ENCODE results near the gene ADGRG4.
"Not testable (repeated sequence)": the region's sequence is repeated elsewhere in the genome, so short reads cannot be mapped to it uniquely, and the experiment has no call there.

ADGRG4 gene

DNA sequence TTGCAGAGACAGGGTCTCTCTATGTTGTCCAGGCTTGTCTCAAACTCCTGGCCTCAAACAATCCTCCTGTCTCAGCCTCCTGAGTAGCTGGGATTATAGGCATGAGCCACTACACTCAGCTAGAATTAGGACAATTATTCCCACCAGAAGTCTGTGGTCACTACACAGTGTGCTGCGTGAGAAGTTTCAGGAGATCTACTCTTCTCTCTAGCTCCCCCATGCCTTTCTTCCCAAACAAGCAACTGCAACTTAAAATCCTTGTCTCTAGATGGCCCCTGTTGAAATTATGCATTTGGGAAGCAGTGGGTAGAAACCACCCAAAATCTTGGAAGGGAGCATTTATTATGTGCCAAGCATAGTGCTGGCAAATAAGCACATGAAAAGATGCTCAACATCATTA, 28.4 kb upstream of the ADGRG4 start:
- H3K36me3 ChIP-seq (ENCODE audit: insufficient read depth, insufficient read length, low read length): no peaks in the 10 kb centered on the region
- H3K27me3 ChIP-seq (ENCODE audit: insufficient read depth, insufficient read length): no peaks in the 10 kb centered on the region
- H3K9me3 ChIP-seq (ENCODE audit: insufficient read depth, low read length): no peaks in the 10 kb centered on the region
- no peaks in the 10 kb centered on the region for H3K4me1 ChIP-seq (ENCODE audit: insufficient read depth, insufficient read length)
- no peak overlapping the region for H3K9ac ChIP-seq (ENCODE audit: insufficient read length, low read depth)
- H3K4me3 ChIP-seq (ENCODE audit: insufficient read length, low read depth): no peak overlapping the region
- no peak for DNase-seq (ENCODE audit: low read depth, low spot score)
- TF ChIP-seq ZNF274 (IDR thresholded peaks at IDR 0.05; ENCODE audit: low read depth, low read length): no peak
- TF ChIP-seq YY1 (IDR thresholded peaks at IDR 0.05; ENCODE audit: insufficient read depth, insufficient read length): no peak
- no peak for TF ChIP-seq SUZ12 (IDR thresholded peaks at IDR 0.05; ENCODE audit: extremely low read depth, insufficient read depth, insufficient read length)

DNA sequence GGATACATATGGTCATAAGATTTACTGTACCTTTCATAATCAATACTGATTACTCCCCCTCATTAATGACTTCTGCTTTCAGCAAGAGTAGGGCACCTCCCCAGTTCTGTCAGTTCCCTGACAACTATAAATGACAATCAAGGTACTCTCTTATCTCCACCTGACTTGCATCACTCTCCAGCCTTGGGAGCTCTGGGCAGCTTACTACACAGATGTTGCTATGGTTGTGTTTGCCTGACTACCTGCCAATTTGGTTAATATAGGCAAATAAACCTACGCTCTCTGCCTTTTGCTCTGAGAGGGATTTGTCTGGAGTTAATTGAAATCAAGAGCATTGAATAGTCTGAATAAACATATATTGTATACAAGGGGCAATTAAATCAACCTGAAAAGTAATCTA, 26.8 kb upstream of the ADGRG4 start:
- Histone ChIP-seq H3K36me3 (ENCODE audit: insufficient read depth, insufficient read length, low read length) (no peaks in the 10 kb centered on the region), H3K4me3 (ENCODE audit: insufficient read length, low read depth) (no peak overlapping the region), H3K9ac (ENCODE audit: insufficient read length, low read depth) (no peak overlapping the region), H3K27me3 (ENCODE audit: insufficient read depth, insufficient read length) (no peaks in the 10 kb centered on the region), H3K4me1 (ENCODE audit: insufficient read depth, insufficient read length) (no peaks in the 10 kb centered on the region), H3K9me3 (ENCODE audit: insufficient read depth, low read length) (no peaks in the 10 kb centered on the region)
- TF ChIP-seq YY1 (IDR thresholded peaks at IDR 0.05; ENCODE audit: insufficient read depth, insufficient read length) (no peak), SUZ12 (IDR thresholded peaks at IDR 0.05; ENCODE audit: extremely low read depth, insufficient read depth, insufficient read length) (no peak), ZNF274 (IDR thresholded peaks at IDR 0.05; ENCODE audit: low read depth, low read length) (no peak)
- no peak for DNase-seq (ENCODE audit: low read depth, low spot score)

DNA sequence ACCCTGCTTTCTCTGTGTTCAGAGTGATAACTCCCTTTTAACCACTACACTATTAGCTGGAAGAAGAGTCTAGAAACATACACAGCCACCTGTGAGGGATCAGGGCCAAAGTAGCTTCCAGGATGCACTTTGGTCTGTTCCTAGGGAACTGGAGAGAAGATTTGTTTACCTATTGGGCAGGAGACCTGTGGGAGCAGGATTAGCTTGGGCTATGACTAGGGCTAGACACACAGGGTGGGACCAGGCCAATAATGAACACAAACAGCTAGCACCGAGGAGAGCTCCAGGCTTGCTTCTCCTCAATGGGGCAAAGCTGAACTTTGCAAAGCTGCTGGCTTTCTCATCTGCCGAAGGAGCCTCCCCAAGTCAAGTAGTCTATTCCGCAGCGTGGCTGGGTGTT, 25.2 kb upstream of the ADGRG4 start:
- Histone ChIP-seq H3K27me3 (ENCODE audit: insufficient read depth, insufficient read length) (no peaks in the 10 kb centered on the region), H3K4me3 (ENCODE audit: insufficient read length, low read depth) (no peak overlapping the region), H3K4me1 (ENCODE audit: insufficient read depth, insufficient read length) (no peaks in the 10 kb centered on the region), H3K36me3 (ENCODE audit: insufficient read depth, insufficient read length, low read length) (no peaks in the 10 kb centered on the region), H3K9ac (ENCODE audit: insufficient read length, low read depth) (no peak overlapping the region), H3K9me3 (ENCODE audit: insufficient read depth, low read length) (no peaks in the 10 kb centered on the region)
- TF ChIP-seq SUZ12 (IDR thresholded peaks at IDR 0.05; ENCODE audit: extremely low read depth, insufficient read depth, insufficient read length): no peak
- no peak for TF ChIP-seq ZNF274 (IDR thresholded peaks at IDR 0.05; ENCODE audit: low read depth, low read length)
- no peak for TF ChIP-seq YY1 (IDR thresholded peaks at IDR 0.05; ENCODE audit: insufficient read depth, insufficient read length)
- no peak for DNase-seq (ENCODE audit: low read depth, low spot score)

DNA sequence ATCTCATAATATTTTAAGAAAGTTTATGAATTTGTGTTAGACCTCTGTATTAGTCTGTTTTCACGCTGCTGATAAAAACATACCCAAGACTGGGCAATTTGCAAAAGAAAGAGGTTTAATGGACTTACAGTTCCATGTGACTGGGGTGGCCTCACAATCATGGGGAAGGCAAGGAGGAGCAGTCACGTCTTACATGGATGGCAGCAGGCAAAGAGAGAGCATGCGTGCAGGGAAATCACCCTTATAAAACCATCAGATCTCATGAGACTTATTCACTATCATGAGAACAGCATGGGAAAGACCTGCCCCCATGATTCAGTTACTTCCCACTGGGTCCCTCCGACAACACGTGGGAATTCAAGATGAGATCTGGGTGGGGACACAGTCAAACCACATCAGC, 14.4 kb upstream of the ADGRG4 start:
- not testable (repeated sequence) for H3K9me3 ChIP-seq (ENCODE audit: insufficient read depth, low read length); H3K4me3 ChIP-seq (ENCODE audit: insufficient read length, low read depth); H3K9ac ChIP-seq (ENCODE audit: insufficient read length, low read depth); H3K36me3 ChIP-seq (ENCODE audit: insufficient read depth, insufficient read length, low read length); H3K27me3 ChIP-seq (ENCODE audit: insufficient read depth, insufficient read length); DNase-seq (ENCODE audit: low read depth, low spot score); H3K4me1 ChIP-seq (ENCODE audit: insufficient read depth, insufficient read length)

DNA sequence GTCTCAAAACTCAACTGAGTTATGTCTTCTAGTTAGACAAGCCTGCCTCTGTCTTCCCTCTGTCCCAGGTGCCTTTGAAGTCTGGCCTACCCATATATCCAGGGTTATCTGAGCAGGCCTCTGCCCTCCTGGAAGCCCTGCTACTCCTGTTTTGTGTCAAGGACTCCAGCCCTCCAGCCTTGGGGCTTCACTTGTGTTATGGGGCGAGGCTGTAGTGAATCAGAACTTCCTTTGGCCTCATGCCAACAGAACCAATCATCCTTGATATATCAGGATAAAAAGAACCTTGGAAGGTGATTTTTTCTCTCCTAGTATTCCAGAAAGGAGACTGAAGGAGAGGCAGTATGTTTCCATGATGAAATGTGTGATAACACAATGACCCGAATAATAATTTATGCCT, 8.9 kb upstream of the ADGRG4 start:
- no peaks in the 10 kb centered on the region for H3K4me1 ChIP-seq (ENCODE audit: insufficient read depth, insufficient read length)
- no peaks in the 10 kb centered on the region for H3K36me3 ChIP-seq (ENCODE audit: insufficient read depth, insufficient read length, low read length)
- no peaks in the 10 kb centered on the region for H3K9me3 ChIP-seq (ENCODE audit: insufficient read depth, low read length)
- no peaks in the 10 kb centered on the region for H3K27me3 ChIP-seq (ENCODE audit: insufficient read depth, insufficient read length)
- no peak overlapping the region for H3K4me3 ChIP-seq (ENCODE audit: insufficient read length, low read depth)
- no peak overlapping the region for H3K9ac ChIP-seq (ENCODE audit: insufficient read length, low read depth)
- DNase-seq (ENCODE audit: low read depth, low spot score): no peak
- TF ChIP-seq YY1 (IDR thresholded peaks at IDR 0.05; ENCODE audit: insufficient read depth, insufficient read length) (no peak), SUZ12 (IDR thresholded peaks at IDR 0.05; ENCODE audit: extremely low read depth, insufficient read depth, insufficient read length) (no peak), ZNF274 (IDR thresholded peaks at IDR 0.05; ENCODE audit: low read depth, low read length) (no peak)

DNA sequence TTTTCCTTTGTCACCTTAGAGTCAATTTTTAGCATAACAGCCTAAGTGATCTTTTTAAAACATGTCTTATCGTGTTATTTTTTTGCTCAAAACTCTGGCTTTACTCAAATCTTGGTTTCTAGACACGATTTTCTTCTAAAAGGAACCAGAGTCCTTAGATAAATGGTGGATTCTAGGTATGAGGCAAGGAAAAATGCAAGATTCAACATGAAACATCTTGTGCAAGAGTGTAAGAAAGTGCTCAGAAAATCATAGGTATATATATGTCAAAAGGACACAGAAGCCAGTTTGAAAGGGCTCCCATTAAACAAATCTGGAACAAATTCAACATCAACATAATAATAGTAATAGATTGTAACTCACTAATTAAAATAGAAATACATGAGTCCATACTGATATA, 8.1 kb upstream of the ADGRG4 start:
- Histone ChIP-seq H3K9ac (ENCODE audit: insufficient read length, low read depth) (no peak overlapping the region), H3K9me3 (ENCODE audit: insufficient read depth, low read length) (no peaks in the 10 kb centered on the region), H3K27me3 (ENCODE audit: insufficient read depth, insufficient read length) (no peaks in the 10 kb centered on the region), H3K36me3 (ENCODE audit: insufficient read depth, insufficient read length, low read length) (no peaks in the 10 kb centered on the region), H3K4me3 (ENCODE audit: insufficient read length, low read depth) (no peak overlapping the region), H3K4me1 (ENCODE audit: insufficient read depth, insufficient read length) (no peaks in the 10 kb centered on the region)
- TF ChIP-seq YY1 (IDR thresholded peaks at IDR 0.05; ENCODE audit: insufficient read depth, insufficient read length): no peak
- no peak for TF ChIP-seq ZNF274 (IDR thresholded peaks at IDR 0.05; ENCODE audit: low read depth, low read length)
- TF ChIP-seq SUZ12 (IDR thresholded peaks at IDR 0.05; ENCODE audit: extremely low read depth, insufficient read depth, insufficient read length): no peak
- no peak for DNase-seq (ENCODE audit: low read depth, low spot score)

DNA sequence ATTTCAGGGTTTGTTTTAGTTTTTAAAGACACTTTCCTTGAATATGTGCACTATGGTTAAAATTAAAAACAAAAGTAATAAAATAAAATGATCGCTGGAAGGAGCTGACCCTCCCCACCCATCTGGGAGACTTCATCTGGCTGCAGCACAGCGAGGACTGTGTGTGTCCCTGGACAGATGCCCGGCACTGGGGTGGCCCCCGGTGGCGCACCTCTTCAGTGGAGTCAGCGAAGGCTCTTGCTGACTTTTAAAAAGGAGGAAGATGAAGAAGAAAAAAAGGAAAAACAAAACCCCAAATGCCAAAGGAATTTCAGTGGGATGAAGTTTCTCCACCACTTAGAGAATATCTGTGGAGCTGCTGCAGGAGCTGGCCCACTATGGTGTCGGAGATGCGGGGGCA, 5.4 kb upstream of the ADGRG4 start:
- H3K27me3 ChIP-seq (ENCODE audit: insufficient read depth, insufficient read length): no peaks in the 10 kb centered on the region
- H3K36me3 ChIP-seq (ENCODE audit: insufficient read depth, insufficient read length, low read length): no peaks in the 10 kb centered on the region
- TF ChIP-seq SUZ12 (IDR thresholded peaks at IDR 0.05; ENCODE audit: extremely low read depth, insufficient read depth, insufficient read length) (no peak), YY1 (IDR thresholded peaks at IDR 0.05; ENCODE audit: insufficient read depth, insufficient read length) (no peak), ZNF274 (IDR thresholded peaks at IDR 0.05; ENCODE audit: low read depth, low read length) (no peak)
- H3K4me1 ChIP-seq (ENCODE audit: insufficient read depth, insufficient read length): no peaks in the 10 kb centered on the region
- no peak for DNase-seq (ENCODE audit: low read depth, low spot score)
- no peaks in the 10 kb centered on the region for H3K9me3 ChIP-seq (ENCODE audit: insufficient read depth, low read length)
- H3K9ac ChIP-seq (ENCODE audit: insufficient read length, low read depth): no peak overlapping the region
- H3K4me3 ChIP-seq (ENCODE audit: insufficient read length, low read depth): no peak overlapping the region

DNA sequence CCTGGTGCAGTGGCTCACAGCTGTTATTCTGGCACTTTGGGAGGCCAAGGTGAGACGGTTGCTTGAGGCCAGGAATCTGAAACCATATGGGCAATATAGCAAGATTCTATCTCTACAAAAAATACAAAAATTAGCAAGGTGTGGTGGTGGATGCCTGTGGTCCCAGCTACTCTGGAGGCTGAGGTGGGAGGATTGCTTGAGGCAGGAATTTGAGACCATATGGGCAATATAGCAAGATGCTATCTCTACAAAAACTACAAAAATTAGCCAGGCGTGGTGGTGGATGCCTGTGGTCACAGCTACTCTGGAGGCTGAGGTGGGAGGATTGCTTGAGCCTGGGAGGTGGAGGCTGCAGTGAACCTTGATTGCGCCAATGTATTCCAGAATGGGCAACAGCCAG, 2.3 kb downstream of the ADGRG4 start:
- H3K9ac ChIP-seq (ENCODE audit: insufficient read length, low read depth): no peak overlapping the region
- no peak for TF ChIP-seq SUZ12 (IDR thresholded peaks at IDR 0.05; ENCODE audit: extremely low read depth, insufficient read depth, insufficient read length)
- TF ChIP-seq ZNF274 (IDR thresholded peaks at IDR 0.05; ENCODE audit: low read depth, low read length): no peak
- no peak for TF ChIP-seq YY1 (IDR thresholded peaks at IDR 0.05; ENCODE audit: insufficient read depth, insufficient read length)
- H3K4me1 ChIP-seq (ENCODE audit: insufficient read depth, insufficient read length): no peaks in the 10 kb centered on the region
- no peak for DNase-seq (ENCODE audit: low read depth, low spot score)
- H3K27me3 ChIP-seq (ENCODE audit: insufficient read depth, insufficient read length): peaks cover 5% of the 10 kb centered on the region
- no peak overlapping the region for H3K4me3 ChIP-seq (ENCODE audit: insufficient read length, low read depth)
- no peaks in the 10 kb centered on the region for H3K9me3 ChIP-seq (ENCODE audit: insufficient read depth, low read length)
- H3K36me3 ChIP-seq (ENCODE audit: insufficient read depth, insufficient read length, low read length): no peaks in the 10 kb centered on the region
